HEK293 (cell line): ENCODE data around the gene RACGAP1.

ENCODE experiments used
- BCL11B ChIP-seq: fragments of 450-650 bp; formaldehyde crosslinking; IDR thresholded peaks from 2 replicates; pipeline ENCODE4 v1.5.1; 2016; ENCODE audit warnings: low read depth, missing biosample characterization, missing genetic modification characterization
- CTCF ChIP-seq: fragments of 450-650 bp; formaldehyde crosslinking; IDR thresholded peaks from 2 replicates; pipeline ENCODE4 v1.5.1; 2016; ENCODE audit warnings: missing biosample characterization, missing genetic modification characterization
- PBX3 ChIP-seq: sonication (generic); formaldehyde crosslinking; IDR thresholded peaks from 2 replicates; pipeline ENCODE4 v1.8.1; 2022; ENCODE audit warnings: mild to moderate bottlenecking, moderate library complexity, missing genetic modification reagents
- PRDM1 ChIP-seq: fragments of 450-650 bp; formaldehyde crosslinking; IDR thresholded peaks from 2 replicates; pipeline ENCODE4; 2016; ENCODE audit warnings: missing biosample characterization, missing genetic modification characterization
- ZBTB1 ChIP-seq: fragments of 450-650 bp; formaldehyde crosslinking; IDR thresholded peaks from 2 replicates; pipeline ENCODE4 v1.5.1; 2016; ENCODE audit warnings: missing biosample characterization, missing genetic modification characterization
- ZNF169 ChIP-seq: fragments of 450-650 bp; formaldehyde crosslinking; IDR thresholded peaks from 2 replicates; pipeline ENCODE4 v1.5.1; 2016; ENCODE audit warnings: missing biosample characterization, missing genetic modification characterization
- ZNF24 ChIP-seq: fragments of 450-650 bp; formaldehyde crosslinking; IDR thresholded peaks from 2 replicates; pipeline ENCODE4 v1.5.1; 2016; ENCODE audit warnings: missing biosample characterization, missing genetic modification characterization
- ZNF639 ChIP-seq: fragments of 450-650 bp; formaldehyde crosslinking; IDR thresholded peaks from 2 replicates; pipeline ENCODE4 v1.5.1; 2016; ENCODE audit warnings: missing biosample characterization, missing genetic modification characterization
- ZNF707 ChIP-seq: fragments of 450-650 bp; formaldehyde crosslinking; IDR thresholded peaks from 2 replicates; pipeline ENCODE4 v1.5.1; 2016; ENCODE audit warnings: missing biosample characterization, missing genetic modification characterization
- ZNF830 ChIP-seq: fragments of 450-650 bp; IDR thresholded peaks from 2 replicates; pipeline ENCODE4 v1.5.0; 2018; ENCODE audit warnings: missing biosample characterization, missing genetic modification characterization, low read depth, mild to moderate bottlenecking, moderate library complexity
- TF ChIP-seq, protein P1 (sequence below): fragments of 450-650 bp; formaldehyde crosslinking; IDR thresholded peaks from 2 replicates; pipeline ENCODE4 v1.5.1; 2016; ENCODE audit warnings: missing biosample characterization, missing genetic modification characterization
- TF ChIP-seq, protein P2 (sequence below): fragments of 450-650 bp; formaldehyde crosslinking; IDR thresholded peaks from 2 replicates; pipeline ENCODE4 v1.5.1; 2016; ENCODE audit warnings: missing biosample characterization, missing genetic modification characterization

DNA sequence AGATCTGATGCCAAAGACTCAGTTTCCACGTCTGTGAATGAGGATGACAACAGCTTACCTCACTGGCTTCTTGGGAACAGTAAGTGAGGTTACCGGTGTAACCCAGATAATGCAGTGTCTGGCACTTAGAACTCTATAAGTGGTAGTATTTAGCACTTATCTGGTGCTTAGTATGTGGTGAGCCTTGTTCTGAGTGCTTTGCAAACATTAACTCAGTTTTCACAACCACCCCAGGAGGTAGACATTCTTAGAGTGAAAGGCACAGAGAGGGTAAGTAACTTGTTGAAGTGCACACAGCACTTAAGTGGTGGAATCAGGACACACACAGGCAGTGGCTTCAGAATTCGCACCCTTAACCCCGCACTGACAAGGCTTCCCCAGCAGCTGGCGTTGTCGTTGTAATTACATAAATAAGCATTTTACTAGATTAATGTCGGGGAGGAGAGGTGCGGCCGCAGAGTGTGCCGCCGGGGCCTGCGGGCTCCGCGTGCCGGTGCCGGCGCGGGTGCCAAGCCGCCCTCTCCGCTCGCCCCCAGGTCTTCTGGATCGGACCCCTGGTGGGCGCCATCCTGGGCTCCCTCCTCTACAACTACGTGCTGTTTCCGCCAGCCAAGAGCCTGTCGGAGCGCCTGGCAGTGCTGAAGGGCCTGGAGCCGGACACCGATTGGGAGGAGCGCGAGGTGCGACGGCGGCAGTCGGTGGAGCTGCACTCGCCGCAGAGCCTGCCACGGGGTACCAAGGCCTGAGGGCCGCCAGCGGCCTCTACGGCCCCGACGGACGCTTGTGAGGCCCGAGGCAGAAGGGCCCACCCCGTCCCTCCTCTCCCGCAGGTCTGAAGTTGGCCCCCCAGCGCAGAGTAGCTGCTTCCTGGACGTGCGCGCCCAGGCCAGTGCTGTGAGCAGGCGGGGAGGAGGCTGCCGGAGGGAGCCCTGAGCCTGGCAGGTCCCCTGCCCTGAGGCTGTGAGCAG is 70.1 kb downstream of the RACGAP1 start:
- TF ChIP-seq CTCF (tag by site-specific recombination) (no peak), ZNF830 (tag by site-specific recombination) (no peak), PRDM1 (tag by site-specific recombination) (no peak), ZNF169 (tag by site-specific recombination) (no peak), BCL11B (no peak), ZNF24 (no peak), ZBTB1 (tag by site-specific recombination) (no peak), PBX3 (CRISPR knock-in tag) (no peak), ZNF639 (tag by site-specific recombination) (no peak), ZNF707 (tag by site-specific recombination) (no peak)
- TF ChIP-seq, protein P1, sequence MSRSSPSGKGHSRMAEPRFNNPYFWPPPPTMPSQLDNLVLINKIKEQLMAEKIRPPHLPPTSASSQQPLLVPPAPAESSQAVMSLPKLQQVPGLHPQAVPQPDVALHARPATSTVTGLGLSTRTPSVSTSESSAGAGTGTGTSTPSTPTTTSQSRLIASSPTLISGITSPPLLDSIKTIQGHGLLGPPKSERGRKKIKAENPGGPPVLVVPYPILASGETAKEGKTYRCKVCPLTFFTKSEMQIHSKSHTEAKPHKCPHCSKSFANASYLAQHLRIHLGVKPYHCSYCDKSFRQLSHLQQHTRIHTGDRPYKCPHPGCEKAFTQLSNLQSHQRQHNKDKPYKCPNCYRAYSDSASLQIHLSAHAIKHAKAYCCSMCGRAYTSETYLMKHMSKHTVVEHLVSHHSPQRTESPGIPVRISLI (tag by site-specific recombination) = no peak
- TF ChIP-seq, protein P2, sequence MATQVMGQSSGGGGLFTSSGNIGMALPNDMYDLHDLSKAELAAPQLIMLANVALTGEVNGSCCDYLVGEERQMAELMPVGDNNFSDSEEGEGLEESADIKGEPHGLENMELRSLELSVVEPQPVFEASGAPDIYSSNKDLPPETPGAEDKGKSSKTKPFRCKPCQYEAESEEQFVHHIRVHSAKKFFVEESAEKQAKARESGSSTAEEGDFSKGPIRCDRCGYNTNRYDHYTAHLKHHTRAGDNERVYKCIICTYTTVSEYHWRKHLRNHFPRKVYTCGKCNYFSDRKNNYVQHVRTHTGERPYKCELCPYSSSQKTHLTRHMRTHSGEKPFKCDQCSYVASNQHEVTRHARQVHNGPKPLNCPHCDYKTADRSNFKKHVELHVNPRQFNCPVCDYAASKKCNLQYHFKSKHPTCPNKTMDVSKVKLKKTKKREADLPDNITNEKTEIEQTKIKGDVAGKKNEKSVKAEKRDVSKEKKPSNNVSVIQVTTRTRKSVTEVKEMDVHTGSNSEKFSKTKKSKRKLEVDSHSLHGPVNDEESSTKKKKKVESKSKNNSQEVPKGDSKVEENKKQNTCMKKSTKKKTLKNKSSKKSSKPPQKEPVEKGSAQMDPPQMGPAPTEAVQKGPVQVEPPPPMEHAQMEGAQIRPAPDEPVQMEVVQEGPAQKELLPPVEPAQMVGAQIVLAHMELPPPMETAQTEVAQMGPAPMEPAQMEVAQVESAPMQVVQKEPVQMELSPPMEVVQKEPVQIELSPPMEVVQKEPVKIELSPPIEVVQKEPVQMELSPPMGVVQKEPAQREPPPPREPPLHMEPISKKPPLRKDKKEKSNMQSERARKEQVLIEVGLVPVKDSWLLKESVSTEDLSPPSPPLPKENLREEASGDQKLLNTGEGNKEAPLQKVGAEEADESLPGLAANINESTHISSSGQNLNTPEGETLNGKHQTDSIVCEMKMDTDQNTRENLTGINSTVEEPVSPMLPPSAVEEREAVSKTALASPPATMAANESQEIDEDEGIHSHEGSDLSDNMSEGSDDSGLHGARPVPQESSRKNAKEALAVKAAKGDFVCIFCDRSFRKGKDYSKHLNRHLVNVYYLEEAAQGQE (tag by site-specific recombination) = no peak
